Spleen (tissue), 11 donors: Measurements from ENCODE around the gene TMC6. TPM values are rescaled to one million over a fixed set of nuclear protein-coding genes. Genes with fewer than 3 reads are reported as not detected.

ENCODE experiments used
- DNase-seq: peaks from one replicate; pipeline ENCODE4 v3.0.0-alpha.2; 2020
- H3K27ac ChIP-seq, 8 donors: fragments of 200-600 bp; sonication (generic) in 7 of 8; 1 replicate in 4 of 8; 2 replicates in 4 of 8; pipeline versions ENCODE4 v1.5.0 to v1.8.0; 2016 to 2021; ENCODE audit warnings: inconsistent platforms in 4 of 8, mild to moderate bottlenecking in 4 of 8, moderate library complexity in 1 of 8
- H3K27me3 ChIP-seq, 7 donors: fragments of 200-600 bp; sonication (generic) in 6 of 7; replicated peaks in 1 of 7; 1 replicate in 4 of 7; 2 replicates in 3 of 7; pipeline versions ENCODE4 v1.5.0 to v1.8.0; 2016 to 2021; ENCODE audit warnings: inconsistent platforms in 3 of 7, mild to moderate bottlenecking in 1 of 7
- H3K36me3 ChIP-seq, 6 donors: fragments of 200-600 bp; sonication (generic) in 5 of 6; 1 replicate in 4 of 6; 2 replicates in 2 of 6; pipeline versions ENCODE4 v1.5.0 to v1.8.0; 2016 to 2021; ENCODE audit warnings: inconsistent platforms in 2 of 6
- H3K4me1 ChIP-seq, 6 donors: fragments of 200-600 bp; sonication (generic) in 5 of 6; 1 replicate in 3 of 6; 2 replicates in 3 of 6; pipeline versions ENCODE4 v1.5.0 to v1.8.0; 2016 to 2021; ENCODE audit warnings: inconsistent platforms in 3 of 6
- H3K4me3 ChIP-seq, 8 donors: fragments of 200-600 bp; sonication (generic) in 7 of 8; 1 replicate in 4 of 8; 2 replicates in 4 of 8; pipeline versions ENCODE4 v1.5.0 to v1.8.0; 2016 to 2021; ENCODE audit warnings: inconsistent platforms in 4 of 8, mild to moderate bottlenecking in 4 of 8, moderate library complexity in 2 of 8
- H3K9me3 ChIP-seq, 8 donors: fragments of 200-600 bp; sonication (generic) in 7 of 8; 1 replicate in 4 of 8; 2 replicates in 4 of 8; pipeline versions ENCODE4 v1.5.0 to v1.8.0; 2016 to 2021; ENCODE audit warnings: inconsistent platforms in 4 of 8
- POLR2AphosphoS5 ChIP-seq, 3 donors: sonication (generic); formaldehyde crosslinking; IDR thresholded peaks; one replicate each; pipeline ENCODE4 v1.5.1; 2017; ENCODE audit warnings: antibody characterized with exemption in 3 of 3
- WGBS, 5 donors: extraction: QIAGEN DNeasy Blood & Tissue Kit in 3 of 5; methylation state at CpG; one replicate each; pipeline versions ENCODE4 v1.1.5 to v1.1.7; 2013 to 2018; 5-methylcytosine and 5-hydroxymethylcytosine counted together
- intact Hi-C: fragments of 100-400 bp; cut with DNase I; formaldehyde crosslinking; loops from one replicate; pipeline ENCODE4 v1.15.0; 2023; ENCODE audit warnings: low total_unique reads
- polyA plus RNA-seq, 3 donors: library from polyadenylated mRNA; stranded (reverse); fragments of 200-250 nt; gene quantifications; one replicate each; pipeline ENCODE4 v1.2.1, GENCODE V29; 2013
- total RNA-seq, 7 donors: library from RNA; depleted of rRNA in 3 of 7; stranded (reverse); fragments of >200 nt in 3 of 7; fragmentation: NEBNext Ultra II Directional in 4 of 7; extraction: Animal tissue kit (Norgen Biotek cat#: 25700) in 4 of 7; gene quantifications; one replicate each; pipeline versions ENCODE4 v1.1.0 to v1.2.1, GENCODE V29; 2016 to 2021
- TF ChIP-seq, protein P1 (sequence below), 11 experiments: fragments of 200-600 bp in 7 of 11; fragments of 450-650 bp in 4 of 11; sonication (generic) in 4 of 11; IDR thresholded peaks in 8 of 11; conservative IDR thresholded peaks in 3 of 11; 1 replicate in 7 of 11; 2 replicates in 4 of 11; pipeline versions ENCODE4 v1.4.0 to v1.8.0; 2016 to 2021; ENCODE audit warnings: antibody characterized with exemption in 11 of 11, inconsistent platforms in 4 of 11, mild to moderate bottlenecking in 1 of 11
- donor health status: healthy with polysubstance abuse.
- donor health status: DM: no; HTN: no; CAD: no; lungs with moderate emphysema.
- donor health status: DM: no; HTN: no; CAD: no.
- donor health status: Bipolar disorder and iron deficiency.
- donor health status: healthy.
- donor health status: DM: no; HTN: no; CAD: no.
- donor health status: DM: yes; HTN: yes; CAD: no.

The TMC6 gene
- total and polyA plus RNA-seq, 10 donors, result 132 to 425 (median 260) TPM

GRCh38 chr17:78111016-78111726 is 17.4 kb downstream of the TMC6 start:
- Histone ChIP-seq H3K9me3 (no peaks in the 10 kb centered on the region), H3K27me3 (no peaks in the 10 kb centered on the region), H3K4me3 (no peak overlapping the region), H3K4me1 (peaks cover 11 to 68% (median 29%) of the 10 kb centered on the region in 6 donors), H3K36me3 (peaks cover 0 to 97% (median 79%) of the 10 kb centered on the region in 6 donors), H3K27ac (no peak overlapping the region)
- peak in 2 of 3 donors; percentile 46 to 64 for TF ChIP-seq POLR2AphosphoS5 (IDR thresholded peaks at IDR 0.05)
- TF ChIP-seq, protein P1, sequence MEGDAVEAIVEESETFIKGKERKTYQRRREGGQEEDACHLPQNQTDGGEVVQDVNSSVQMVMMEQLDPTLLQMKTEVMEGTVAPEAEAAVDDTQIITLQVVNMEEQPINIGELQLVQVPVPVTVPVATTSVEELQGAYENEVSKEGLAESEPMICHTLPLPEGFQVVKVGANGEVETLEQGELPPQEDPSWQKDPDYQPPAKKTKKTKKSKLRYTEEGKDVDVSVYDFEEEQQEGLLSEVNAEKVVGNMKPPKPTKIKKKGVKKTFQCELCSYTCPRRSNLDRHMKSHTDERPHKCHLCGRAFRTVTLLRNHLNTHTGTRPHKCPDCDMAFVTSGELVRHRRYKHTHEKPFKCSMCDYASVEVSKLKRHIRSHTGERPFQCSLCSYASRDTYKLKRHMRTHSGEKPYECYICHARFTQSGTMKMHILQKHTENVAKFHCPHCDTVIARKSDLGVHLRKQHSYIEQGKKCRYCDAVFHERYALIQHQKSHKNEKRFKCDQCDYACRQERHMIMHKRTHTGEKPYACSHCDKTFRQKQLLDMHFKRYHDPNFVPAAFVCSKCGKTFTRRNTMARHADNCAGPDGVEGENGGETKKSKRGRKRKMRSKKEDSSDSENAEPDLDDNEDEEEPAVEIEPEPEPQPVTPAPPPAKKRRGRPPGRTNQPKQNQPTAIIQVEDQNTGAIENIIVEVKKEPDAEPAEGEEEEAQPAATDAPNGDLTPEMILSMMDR (IDR thresholded peaks at IDR 0.05 in 8 of 11, conservative IDR thresholded peaks at IDR 0.05 in 3 of 11), result no peak
- intact Hi-C loops, result loop anchor here (5.0 kb wide), 2 partner anchors 66 to 141 kb away; no protein-coding TSS in a partner anchor
- no peak for DNase-seq
- WGBS, 5 donors, result 86 to 94% (median 90%) methylated on average over 14 to 19 of the region's 19 CpGs

DNA sequence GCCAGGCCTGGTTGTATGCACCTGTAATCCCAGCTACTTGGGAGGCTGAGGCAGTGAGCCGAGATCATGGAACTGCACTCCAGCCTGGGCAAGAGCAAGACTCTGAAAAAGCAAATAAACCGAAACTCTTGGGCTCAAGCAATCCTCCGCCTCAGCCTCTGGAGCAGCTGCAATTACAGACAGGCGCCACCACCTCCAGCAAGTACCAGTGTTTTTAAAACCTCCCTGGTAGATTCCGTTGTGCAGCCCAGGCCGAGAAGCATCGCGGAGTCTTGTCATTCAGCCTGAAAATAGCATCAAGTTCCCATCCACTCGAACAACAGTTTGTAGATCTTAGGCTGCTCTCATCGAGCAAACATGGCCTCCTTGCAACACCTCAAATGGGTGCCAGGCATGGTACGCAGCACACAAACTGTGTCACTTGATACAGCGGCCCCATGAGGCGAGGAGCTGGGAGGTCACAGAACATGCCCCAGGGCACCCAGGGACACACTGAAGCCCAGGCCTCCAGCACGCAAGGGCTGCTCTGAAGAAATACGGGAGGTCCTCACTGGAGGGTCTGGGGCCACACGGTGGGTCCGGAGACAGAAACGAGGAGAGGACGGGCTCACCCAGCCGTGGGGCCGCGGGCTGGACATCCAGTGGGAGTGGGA is 18.1 kb downstream of the TMC6 start:
- intact Hi-C loops, result loop anchor here (5.0 kb wide), 2 partner anchors 67 to 142 kb away; no protein-coding TSS in a partner anchor
- Histone ChIP-seq H3K27me3 (no peaks in the 10 kb centered on the region), H3K9me3 (no peaks in the 10 kb centered on the region), H3K27ac (no peak overlapping the region), H3K4me1 (peaks cover 11 to 64% (median 29%) of the 10 kb centered on the region in 6 donors), H3K36me3 (peaks cover 0 to 94% (median 79%) of the 10 kb centered on the region in 6 donors), H3K4me3 (no peak overlapping the region)
- DNase-seq, result no peak
- TF ChIP-seq, protein P1 (IDR thresholded peaks at IDR 0.05 in 8 of 11, conservative IDR thresholded peaks at IDR 0.05 in 3 of 11), result no peak
- peak in 1 of 3 donors; percentile 67 for TF ChIP-seq POLR2AphosphoS5 (IDR thresholded peaks at IDR 0.05)
- 87 to 96% (median 91%) methylated on average over 18 to 22 of the region's 22 CpGs for WGBS, 5 donors

- 83 to 98% (median 93%) methylated on average over 8 to 9 of the region's 9 CpGs for WGBS, 5 donors
- intact Hi-C loops, result no loop called here
- H3K36me3 ChIP-seq, result peaks cover 0 to 94% (median 75%) of the 10 kb centered on the region in 6 donors
- H3K27ac ChIP-seq, result no peak overlapping the region
- H3K9me3 ChIP-seq, result no peaks in the 10 kb centered on the region
- no peaks in the 10 kb centered on the region for H3K27me3 ChIP-seq
- TF ChIP-seq, protein P1 (IDR thresholded peaks at IDR 0.05 in 8 of 11, conservative IDR thresholded peaks at IDR 0.05 in 3 of 11), result no peak
- peak in 2 of 3 donors; percentile 30 to 58 for TF ChIP-seq POLR2AphosphoS5 (IDR thresholded peaks at IDR 0.05)
- DNase-seq, result no peak
- H3K4me3 ChIP-seq, result no peak overlapping the region
- H3K4me1 ChIP-seq, result peaks cover 11 to 54% (median 23%) of the 10 kb centered on the region in 6 donors
Measured at GRCh38 chr17:78109489-78109761, 19.1 kb downstream of the TMC6 start.
